ENCODE data around the gene NSRP1.

Gene NSRP1

GRCh38 chr17:30234296-30234695 is 117.7 kb downstream of the NSRP1 start:
- TF ChIP-seq, protein P1, sequence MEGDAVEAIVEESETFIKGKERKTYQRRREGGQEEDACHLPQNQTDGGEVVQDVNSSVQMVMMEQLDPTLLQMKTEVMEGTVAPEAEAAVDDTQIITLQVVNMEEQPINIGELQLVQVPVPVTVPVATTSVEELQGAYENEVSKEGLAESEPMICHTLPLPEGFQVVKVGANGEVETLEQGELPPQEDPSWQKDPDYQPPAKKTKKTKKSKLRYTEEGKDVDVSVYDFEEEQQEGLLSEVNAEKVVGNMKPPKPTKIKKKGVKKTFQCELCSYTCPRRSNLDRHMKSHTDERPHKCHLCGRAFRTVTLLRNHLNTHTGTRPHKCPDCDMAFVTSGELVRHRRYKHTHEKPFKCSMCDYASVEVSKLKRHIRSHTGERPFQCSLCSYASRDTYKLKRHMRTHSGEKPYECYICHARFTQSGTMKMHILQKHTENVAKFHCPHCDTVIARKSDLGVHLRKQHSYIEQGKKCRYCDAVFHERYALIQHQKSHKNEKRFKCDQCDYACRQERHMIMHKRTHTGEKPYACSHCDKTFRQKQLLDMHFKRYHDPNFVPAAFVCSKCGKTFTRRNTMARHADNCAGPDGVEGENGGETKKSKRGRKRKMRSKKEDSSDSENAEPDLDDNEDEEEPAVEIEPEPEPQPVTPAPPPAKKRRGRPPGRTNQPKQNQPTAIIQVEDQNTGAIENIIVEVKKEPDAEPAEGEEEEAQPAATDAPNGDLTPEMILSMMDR (IDR thresholded peaks at IDR 0.05; ENCODE audit: extremely low read depth, missing control alignments) = no peak
- DNase-seq (ENCODE audit: low spot score) = no peak

DNA sequence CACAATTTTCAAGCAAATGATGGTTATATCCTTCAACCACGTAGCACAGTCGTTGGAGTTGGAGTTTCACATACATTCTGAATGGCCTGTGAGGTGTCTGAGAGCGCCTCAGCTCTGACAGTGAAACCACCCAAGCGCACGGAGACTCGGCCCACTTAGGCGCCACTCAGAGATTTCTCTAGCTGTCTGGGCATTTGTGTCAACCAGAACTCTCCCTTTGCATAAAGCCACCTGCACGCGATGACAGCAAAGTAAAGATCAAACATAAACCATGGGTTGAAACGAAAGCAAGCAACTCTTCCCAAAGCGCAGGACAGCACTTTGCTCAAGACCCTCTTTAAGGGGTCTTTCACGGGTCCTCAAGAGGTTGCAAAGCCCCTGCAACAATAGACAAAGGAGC is 118.3 kb downstream of the NSRP1 start:
- peak; percentile 78 for DNase-seq (ENCODE audit: low spot score)
- TF ChIP-seq, protein P1 (IDR thresholded peaks at IDR 0.05; ENCODE audit: extremely low read depth, missing control alignments) = no peak

DNA sequence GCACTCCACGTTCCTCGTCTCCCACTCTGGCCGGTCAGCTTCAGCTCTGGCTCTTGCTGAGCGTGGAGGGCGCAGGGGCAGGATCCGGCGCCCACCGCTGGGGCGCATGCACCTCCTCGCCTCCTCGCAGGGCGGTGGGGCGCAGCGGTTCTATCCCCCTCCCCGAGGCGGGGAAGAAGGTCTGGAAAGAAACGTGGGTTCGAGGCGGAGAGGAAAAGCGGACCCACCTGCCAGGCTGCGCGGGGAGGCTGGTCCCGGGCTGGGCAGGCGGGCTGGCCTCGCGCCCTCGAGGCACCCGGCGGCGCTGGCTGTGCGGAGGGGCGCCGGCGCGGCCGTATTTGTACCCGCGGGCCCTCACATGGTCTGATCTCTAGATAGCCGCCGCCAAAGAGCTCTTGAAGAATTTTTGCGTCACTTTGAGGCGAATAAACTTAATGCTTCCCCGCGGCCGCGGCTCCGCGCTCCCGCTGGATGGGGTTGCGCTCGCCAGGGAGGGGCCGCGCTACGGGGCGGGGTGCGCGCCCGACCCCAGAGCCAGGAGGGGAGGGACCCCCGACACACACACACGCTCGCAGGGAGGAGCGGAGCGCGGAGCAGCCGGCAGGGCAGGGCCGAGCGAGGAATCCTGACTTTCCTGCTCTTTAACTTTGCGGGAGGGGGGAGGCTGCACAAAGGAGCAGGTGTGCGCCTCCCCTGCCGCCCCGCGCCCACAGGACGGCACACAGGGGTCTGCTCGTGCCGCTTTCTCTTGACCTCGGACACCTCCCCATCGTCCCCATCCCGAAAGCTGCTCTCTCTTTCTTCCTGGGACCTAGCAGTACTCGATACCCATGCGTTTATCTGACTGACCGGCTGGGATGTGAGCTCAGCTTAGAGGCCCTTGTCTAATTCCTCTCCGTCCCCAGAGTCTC is 119.0 kb downstream of the NSRP1 start, which contains the start of gene SLC6A4:
Gene SLC6A4, minus strand, starts transcription at position 312 of the 911 bp plus-strand sequence. CDS start 13,739 bp downstream, outside the sequence.
- TF ChIP-seq, protein P1 (IDR thresholded peaks at IDR 0.05; ENCODE audit: extremely low read depth, missing control alignments) = no peak
- peak; percentile 54 for DNase-seq (ENCODE audit: low spot score)

Measured in GM20000 (cell line).